Measurements from ENCODE around the gene FAM50B. TPM values are rescaled to one million over a fixed set of nuclear protein-coding genes. Genes with fewer than 3 reads are reported as not detected.

FAM50B gene
- total RNA-seq, 2 experiments from 2014 or later: 2.7 to 2.8 TPM

DNA sequence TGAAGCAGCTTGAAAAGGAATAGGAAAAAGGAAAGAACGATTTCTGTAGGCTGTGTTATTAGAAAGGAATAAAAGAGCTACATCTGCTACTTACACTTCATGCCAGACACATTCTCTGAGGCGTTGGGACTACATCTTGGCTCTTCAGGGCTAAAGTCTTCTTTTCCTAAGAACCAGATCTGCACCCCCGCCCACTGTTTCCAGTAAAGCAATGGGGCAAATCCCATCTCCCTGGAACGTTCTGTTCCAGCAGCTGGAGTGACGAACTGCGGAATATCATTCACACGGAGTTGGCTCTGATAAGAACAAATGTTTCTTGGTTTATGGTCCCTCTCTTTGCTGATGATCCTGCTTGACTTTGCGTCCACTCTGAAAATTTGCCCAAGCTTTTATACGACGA lies 26.9 kb downstream of the FAM50B start:
- Histone ChIP-seq H3K4me3 (ENCODE audit: low read length) (no peak overlapping the region), H3K36me3 (ENCODE audit: insufficient read depth, low read length) (no peaks in the 10 kb centered on the region), H3K4me1 (ENCODE audit: insufficient read depth, low read length) (no peaks in the 10 kb centered on the region), H3K27me3 (ENCODE audit: control insufficient read depth in 1 of 2, insufficient read depth in 2 of 2, low read length in 2 of 2) (no peaks in the 10 kb centered on the region), H3K9me3 (ENCODE audit: control insufficient read depth in 1 of 2, insufficient read depth in 1 of 2, low read length in 2 of 2) (no peaks in the 10 kb centered on the region), H3K27ac (ENCODE audit: low read depth in 1 of 2, low read length in 2 of 2) (no peak overlapping the region)
- H3K4me1 Mint-ChIP-seq (ENCODE audit: low read depth): no peaks in the 10 kb centered on the region
- no peaks in the 10 kb centered on the region for H3K9me3 Mint-ChIP-seq
- no peaks in the 10 kb centered on the region for H3K36me3 Mint-ChIP-seq (ENCODE audit: low read depth)
- H3K4me3 Mint-ChIP-seq: no peak overlapping the region
- intact Hi-C loops (cut with DNase I, micrococcal nuclease): no loop called here
- no peak overlapping the region for H3K27ac Mint-ChIP-seq
- H3K27me3 Mint-ChIP-seq: no peaks in the 10 kb centered on the region
- DNase-seq (no peak), ATAC-seq (ENCODE audit: poor library complexity) (no peak)
- ChIA-PET POLR2A (no interaction called here), CTCF (no interaction called here)
- TF ChIP-seq, protein P1, sequence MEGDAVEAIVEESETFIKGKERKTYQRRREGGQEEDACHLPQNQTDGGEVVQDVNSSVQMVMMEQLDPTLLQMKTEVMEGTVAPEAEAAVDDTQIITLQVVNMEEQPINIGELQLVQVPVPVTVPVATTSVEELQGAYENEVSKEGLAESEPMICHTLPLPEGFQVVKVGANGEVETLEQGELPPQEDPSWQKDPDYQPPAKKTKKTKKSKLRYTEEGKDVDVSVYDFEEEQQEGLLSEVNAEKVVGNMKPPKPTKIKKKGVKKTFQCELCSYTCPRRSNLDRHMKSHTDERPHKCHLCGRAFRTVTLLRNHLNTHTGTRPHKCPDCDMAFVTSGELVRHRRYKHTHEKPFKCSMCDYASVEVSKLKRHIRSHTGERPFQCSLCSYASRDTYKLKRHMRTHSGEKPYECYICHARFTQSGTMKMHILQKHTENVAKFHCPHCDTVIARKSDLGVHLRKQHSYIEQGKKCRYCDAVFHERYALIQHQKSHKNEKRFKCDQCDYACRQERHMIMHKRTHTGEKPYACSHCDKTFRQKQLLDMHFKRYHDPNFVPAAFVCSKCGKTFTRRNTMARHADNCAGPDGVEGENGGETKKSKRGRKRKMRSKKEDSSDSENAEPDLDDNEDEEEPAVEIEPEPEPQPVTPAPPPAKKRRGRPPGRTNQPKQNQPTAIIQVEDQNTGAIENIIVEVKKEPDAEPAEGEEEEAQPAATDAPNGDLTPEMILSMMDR (IDR thresholded peaks at IDR 0.05): no peak

DNA sequence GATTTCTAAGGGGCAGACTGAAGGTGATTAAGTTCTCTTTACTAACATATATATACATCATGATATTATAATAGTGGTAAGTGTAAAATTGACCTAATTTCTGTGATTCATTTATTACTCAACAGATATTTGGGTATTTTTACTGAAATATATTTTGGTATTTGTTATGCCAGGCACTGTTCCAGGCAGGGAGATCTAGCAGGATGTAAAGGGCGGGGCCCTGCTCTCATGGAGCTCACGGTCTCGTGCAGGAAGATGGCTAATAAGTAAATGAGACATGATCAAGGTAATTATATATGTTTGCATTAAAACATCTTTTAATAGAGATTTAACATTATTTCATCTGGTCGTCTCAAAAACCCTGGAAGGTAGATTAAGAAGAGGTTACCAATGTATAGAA lies 27.7 kb downstream of the FAM50B start:
- POLR2A ChIA-PET: no interaction called here
- Mint-ChIP-seq H3K9me3 (no peaks in the 10 kb centered on the region), H3K27me3 (no peaks in the 10 kb centered on the region), H3K27ac (no peak overlapping the region), H3K4me1 (ENCODE audit: low read depth) (no peaks in the 10 kb centered on the region), H3K36me3 (ENCODE audit: low read depth) (no peaks in the 10 kb centered on the region), H3K4me3 (no peak overlapping the region)
- Histone ChIP-seq H3K9me3 (ENCODE audit: control insufficient read depth in 1 of 2, insufficient read depth in 1 of 2, low read length in 2 of 2) (no peaks in the 10 kb centered on the region), H3K27ac (ENCODE audit: low read depth in 1 of 2, low read length in 2 of 2) (no peak overlapping the region), H3K4me1 (ENCODE audit: insufficient read depth, low read length) (no peaks in the 10 kb centered on the region), H3K27me3 (ENCODE audit: control insufficient read depth in 1 of 2, insufficient read depth in 2 of 2, low read length in 2 of 2) (no peaks in the 10 kb centered on the region), H3K36me3 (ENCODE audit: insufficient read depth, low read length) (no peaks in the 10 kb centered on the region), H3K4me3 (ENCODE audit: low read length) (no peak overlapping the region)
- DNase-seq (no peak), ATAC-seq (ENCODE audit: poor library complexity) (no peak)
- CTCF ChIA-PET: interaction anchor here (0.7 to 0.9 kb wide), 2 partner anchors 28 to 109 kb away, joined by 3 read pairs; partner anchors contain the start of gene FAM50B
- intact Hi-C loops (cut with DNase I, micrococcal nuclease): no loop called here
- TF ChIP-seq, protein P1 (IDR thresholded peaks at IDR 0.05): no peak

DNA sequence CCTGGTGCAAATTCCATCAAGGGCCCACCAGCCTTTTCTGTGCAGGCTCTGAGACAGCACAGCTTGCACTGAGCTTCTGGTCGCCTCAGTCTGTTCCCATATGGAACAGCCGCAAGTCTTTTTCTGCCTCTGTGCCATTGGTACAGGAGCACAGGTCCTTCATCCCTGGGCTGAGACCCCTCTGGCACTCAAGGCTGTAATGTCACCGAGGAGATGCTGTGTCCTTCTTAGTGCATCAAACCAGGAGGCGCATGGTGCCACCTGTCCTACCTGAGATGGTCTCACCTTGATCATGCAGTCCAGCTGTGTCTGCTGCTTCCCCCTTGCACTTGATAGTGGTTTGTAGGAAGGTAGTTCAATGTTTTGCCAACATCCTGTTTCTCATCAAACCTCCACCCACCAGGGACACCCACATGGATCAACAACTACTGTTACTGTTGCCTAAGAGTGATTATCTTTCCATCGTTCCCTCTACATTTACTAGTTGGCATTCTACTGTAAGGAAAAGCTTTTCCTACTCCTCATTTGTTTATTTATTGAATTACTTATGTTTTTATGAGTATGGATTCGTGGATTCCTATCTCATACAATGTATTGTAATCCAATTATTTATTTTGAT lies 29.0 kb downstream of the FAM50B start:
- Mint-ChIP-seq H3K27ac (no peak overlapping the region), H3K27me3 (no peaks in the 10 kb centered on the region), H3K9me3 (no peaks in the 10 kb centered on the region), H3K4me3 (no peak overlapping the region), H3K4me1 (ENCODE audit: low read depth) (no peaks in the 10 kb centered on the region), H3K36me3 (ENCODE audit: low read depth) (no peaks in the 10 kb centered on the region)
- Histone ChIP-seq H3K27ac (ENCODE audit: low read depth in 1 of 2, low read length in 2 of 2) (no peak overlapping the region), H3K4me3 (ENCODE audit: low read length) (no peak overlapping the region), H3K27me3 (ENCODE audit: control insufficient read depth in 1 of 2, insufficient read depth in 2 of 2, low read length in 2 of 2) (no peaks in the 10 kb centered on the region), H3K4me1 (ENCODE audit: insufficient read depth, low read length) (no peaks in the 10 kb centered on the region), H3K9me3 (ENCODE audit: control insufficient read depth in 1 of 2, insufficient read depth in 1 of 2, low read length in 2 of 2) (no peaks in the 10 kb centered on the region), H3K36me3 (ENCODE audit: insufficient read depth, low read length) (no peaks in the 10 kb centered on the region)
- DNase-seq: no peak
- ChIA-PET CTCF (no interaction called here), POLR2A (no interaction called here)
- intact Hi-C loops (cut with DNase I, micrococcal nuclease): no loop called here
- TF ChIP-seq, protein P1 (IDR thresholded peaks at IDR 0.05): no peak
- ATAC-seq (ENCODE audit: poor library complexity): no peak
